Fibroblast of villous mesenchyme (primary cell): ENCODE data around the gene NAA38. TPM values are rescaled to one million over a fixed set of nuclear protein-coding genes. Genes with fewer than 3 reads are reported as not detected.
"Not testable (repeated sequence)": the region's sequence is repeated elsewhere in the genome, so short reads cannot be mapped to it uniquely, and the experiment has no call there.

Source experiments
- DNase-seq: peaks from one replicate; pipeline ENCODE4 v3.0.0-alpha.2; 2010; ENCODE audit warnings: low read depth
- H3K4me3 ChIP-seq: 2 replicates; pipeline ENCODE4 v1.5.1; 2011; ENCODE audit warnings: low read depth, mild to moderate bottlenecking, low read length
- total RNA-seq: library from RNA; depleted of rRNA; stranded (reverse); fragments of >200 nt; gene quantifications from 2 replicates; pipeline ENCODE4 v1.2.3, GENCODE V29; 2012
- TF ChIP-seq, protein P1 (sequence below): IDR thresholded peaks from 2 replicates; pipeline ENCODE4 v1.5.1; 2012; ENCODE audit warnings: low read depth, mild to moderate bottlenecking, low read length; ENCODE audit not compliant: insufficient read depth

The NAA38 gene
- total RNA-seq, 1 donor, result 55.3 TPM

DNA sequence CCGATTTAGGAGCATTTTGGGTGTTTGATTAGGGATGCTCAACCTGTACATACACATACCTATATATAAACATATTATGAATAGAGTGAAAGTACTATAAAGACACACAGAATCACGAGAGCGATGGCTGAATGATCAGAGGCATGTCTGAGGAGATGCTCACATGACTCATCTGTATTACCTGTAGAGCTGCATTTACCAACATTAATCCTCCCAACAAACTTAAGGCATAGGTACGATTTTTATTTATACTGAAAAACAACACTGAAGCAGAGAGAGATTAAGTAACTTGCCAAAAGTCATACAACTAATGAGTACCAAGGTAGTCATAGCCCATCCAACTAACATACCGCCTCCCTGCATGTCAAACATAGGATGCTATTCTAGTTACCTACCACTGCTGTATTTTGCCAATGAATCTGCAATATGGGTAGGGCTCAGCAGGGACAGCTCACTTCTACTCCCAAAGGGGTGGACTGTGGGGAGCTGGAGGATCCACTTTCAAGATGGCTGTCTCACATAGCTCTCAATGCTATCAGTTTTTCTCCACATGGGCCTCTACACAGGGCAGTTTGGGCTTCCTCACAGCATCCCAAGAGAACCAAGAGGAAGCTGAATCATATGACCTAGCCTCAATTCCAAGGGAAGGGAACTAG, 7.8 kb upstream of the NAA38 start:
- TF ChIP-seq, protein P1, sequence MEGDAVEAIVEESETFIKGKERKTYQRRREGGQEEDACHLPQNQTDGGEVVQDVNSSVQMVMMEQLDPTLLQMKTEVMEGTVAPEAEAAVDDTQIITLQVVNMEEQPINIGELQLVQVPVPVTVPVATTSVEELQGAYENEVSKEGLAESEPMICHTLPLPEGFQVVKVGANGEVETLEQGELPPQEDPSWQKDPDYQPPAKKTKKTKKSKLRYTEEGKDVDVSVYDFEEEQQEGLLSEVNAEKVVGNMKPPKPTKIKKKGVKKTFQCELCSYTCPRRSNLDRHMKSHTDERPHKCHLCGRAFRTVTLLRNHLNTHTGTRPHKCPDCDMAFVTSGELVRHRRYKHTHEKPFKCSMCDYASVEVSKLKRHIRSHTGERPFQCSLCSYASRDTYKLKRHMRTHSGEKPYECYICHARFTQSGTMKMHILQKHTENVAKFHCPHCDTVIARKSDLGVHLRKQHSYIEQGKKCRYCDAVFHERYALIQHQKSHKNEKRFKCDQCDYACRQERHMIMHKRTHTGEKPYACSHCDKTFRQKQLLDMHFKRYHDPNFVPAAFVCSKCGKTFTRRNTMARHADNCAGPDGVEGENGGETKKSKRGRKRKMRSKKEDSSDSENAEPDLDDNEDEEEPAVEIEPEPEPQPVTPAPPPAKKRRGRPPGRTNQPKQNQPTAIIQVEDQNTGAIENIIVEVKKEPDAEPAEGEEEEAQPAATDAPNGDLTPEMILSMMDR, result no peak
- DNase-seq, result no peak
- H3K4me3 ChIP-seq, result no peak overlapping the region

DNA sequence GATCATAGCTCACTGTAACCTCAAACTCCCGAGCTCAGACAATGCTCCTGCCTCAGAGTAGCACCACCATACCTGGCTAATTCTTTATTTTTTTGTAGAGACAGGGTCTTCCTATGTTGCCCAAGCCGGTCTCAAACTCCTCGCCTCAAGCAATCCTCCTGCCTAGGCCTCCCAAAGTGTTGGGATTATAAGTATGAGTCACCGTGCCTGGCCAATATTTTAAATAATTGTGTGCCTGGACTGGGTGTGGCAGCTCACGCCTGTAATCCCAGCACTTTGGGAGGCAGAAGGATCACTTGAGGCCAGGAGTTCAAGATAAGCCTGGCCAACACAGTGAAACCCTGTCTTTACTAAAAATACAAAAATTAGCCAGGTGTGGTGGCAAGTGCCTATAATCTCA, 7.0 kb upstream of the NAA38 start:
- not testable (repeated sequence) for H3K4me3 ChIP-seq, DNase-seq

DNA sequence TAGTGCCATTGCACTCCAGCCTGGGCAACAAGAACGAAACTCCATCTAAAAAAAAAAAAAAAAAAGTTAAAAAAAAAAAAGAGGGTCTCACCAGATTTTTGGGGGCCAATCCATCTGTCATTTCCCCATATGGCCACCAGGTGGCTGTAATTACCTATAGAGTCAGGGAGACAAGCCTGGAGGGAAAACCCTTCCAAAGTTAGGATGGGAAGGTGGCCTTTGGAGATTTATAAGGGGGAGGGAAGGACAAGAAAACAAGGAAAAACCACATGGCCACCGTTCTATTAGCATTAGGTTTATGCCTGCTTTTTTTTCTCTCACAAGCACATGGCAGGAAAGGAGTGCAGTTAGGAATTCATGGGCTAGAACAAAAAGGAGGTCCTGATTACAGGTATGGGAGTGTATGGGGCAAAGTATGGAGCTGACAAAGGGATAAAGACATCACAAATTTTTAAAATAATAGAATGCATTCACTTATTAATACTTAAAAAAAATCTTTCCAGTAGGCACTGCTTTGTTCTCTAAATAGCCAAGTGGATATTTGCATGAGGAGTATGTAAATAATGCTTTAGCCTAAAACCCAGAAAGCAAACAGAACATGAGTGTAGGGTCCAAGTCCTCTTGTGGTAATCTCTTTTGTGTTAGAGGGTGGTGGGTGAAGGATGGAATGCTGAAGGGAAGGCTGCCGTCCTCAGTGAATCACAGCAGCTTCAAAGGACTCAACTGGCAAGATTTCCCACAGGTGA, 5.5 kb upstream of the NAA38 start:
- DNase-seq, result peak; percentile 58
- TF ChIP-seq, protein P1, result peak; percentile 67
- no peak overlapping the region for H3K4me3 ChIP-seq

DNA sequence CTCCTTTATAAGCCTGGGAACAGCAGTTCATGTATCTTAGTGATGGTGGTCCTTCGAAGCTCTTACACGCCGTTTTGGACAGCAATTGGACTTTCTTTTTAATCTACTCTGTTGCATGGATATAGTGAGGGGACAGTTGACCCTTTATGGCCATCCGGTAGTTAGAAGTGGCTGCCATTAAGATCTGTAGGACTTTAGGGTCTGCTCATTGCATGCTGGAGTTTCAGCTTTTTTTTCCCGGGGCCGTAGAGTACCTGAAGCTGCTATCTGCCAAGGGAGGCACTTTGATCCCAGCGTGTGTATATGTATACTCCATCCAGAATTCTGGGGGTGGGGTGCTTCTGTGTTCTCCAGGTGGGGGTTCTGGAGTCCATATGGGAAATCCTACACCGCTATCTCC, 1.7 kb upstream of the NAA38 start:
- DNase-seq, result no peak
- H3K4me3 ChIP-seq, result peak overlapping the region; percentile 82
- TF ChIP-seq, protein P1, result no peak

DNA sequence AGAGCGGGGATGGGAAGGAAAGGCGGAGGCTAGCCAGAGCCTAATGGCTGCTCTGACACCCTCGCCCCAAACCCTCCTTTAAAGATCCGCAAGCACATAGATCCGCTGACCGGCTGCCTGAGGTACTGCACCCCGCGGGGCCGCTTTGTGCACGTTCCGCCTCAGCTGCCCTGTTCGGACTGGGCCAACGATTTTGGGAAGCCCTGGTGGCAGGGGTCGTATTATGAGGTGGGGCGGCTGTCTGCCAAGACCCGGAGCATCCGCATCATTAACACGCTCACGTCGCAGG, 1.1 kb upstream of the NAA38 start:
- peak overlapping the region; percentile 82 for H3K4me3 ChIP-seq
- TF ChIP-seq, protein P1, result peak; percentile 41
- DNase-seq, result peak; percentile 42

DNA sequence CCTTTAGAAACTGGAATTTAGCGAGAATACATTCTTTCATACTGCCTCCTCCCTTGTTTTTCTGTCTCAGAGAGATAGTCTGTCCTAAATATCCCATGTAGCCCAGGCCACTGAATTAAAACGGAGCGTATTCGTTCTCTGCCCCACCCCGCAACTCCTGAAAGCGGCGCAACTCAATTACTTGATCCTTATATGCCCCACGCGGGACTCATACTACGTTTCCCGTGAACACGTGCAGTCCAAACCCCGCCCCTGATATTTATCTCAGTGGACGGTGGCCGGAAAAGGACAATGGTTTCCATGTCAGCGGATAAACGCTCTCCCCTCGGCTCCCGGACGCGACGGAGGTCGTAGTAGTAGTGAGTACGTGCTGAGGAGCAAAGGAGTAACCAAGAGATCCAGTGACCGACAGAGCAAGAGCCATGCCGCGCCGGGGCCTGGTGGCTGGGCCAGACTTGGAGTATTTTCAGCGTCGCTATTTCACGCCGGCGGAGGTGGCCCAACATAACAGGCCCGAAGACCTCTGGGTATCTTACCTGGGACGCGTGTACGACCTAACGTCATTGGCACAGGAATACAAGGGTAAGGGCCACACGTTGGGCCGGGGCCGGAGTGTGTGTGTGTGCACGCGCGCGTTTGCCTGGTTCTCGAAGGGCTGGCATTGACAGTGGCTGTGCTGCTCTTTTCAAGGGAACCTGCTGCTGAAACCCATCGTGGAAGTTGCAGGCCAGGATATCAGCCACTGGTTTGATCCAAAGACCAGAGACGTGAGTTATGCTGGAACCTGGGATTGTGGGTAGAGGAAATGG, 558 bp upstream of the NAA38 start, which contains the start of gene CYB5D1:
TSS of gene CYB5D1 (plus strand) at position 291 of the 809 bp plus-strand sequence. CDS start at position 423, 132 bp downstream.
- TF ChIP-seq, protein P1, result no peak
- H3K4me3 ChIP-seq, result peak within 1 kb of the TSS; percentile 82
- peak; percentile 95 for DNase-seq
